ENCODE results near the gene RFNG. TPM values are rescaled to one million over a fixed set of nuclear protein-coding genes. Genes with fewer than 3 reads are reported as not detected.
"Not testable (repeated sequence)": the region's sequence is repeated elsewhere in the genome, so short reads cannot be mapped to it uniquely, and the experiment has no call there.

Gene RFNG
- total RNA-seq, 1 donor from 2014 or later = 72.3 TPM

DNA sequence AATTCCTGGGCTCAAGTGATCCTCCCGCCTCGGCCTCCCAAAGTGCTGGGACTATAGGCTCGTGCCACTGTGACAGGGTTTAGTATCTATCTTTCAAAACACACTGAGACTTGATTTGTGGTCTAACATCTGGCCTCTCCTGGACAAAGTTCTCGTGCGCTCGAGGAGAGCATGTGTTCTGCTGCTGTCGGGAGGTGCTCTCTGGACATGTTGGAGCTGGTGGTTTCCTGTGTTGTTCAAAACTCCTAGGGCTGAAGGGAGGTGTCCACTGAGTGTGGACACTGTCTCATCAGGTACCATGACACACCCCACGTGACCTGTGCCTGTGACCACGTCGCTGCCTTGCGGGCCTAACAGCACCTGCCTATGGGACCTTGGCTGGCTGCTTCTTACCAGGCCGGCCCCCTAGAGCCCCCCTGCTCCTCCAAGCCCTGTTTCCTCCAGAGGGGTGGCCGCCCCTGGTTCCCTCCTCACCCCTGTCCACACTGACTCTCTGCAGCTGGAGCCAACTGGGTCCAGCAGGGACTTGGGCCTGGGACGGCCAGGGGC is 5.6 kb downstream of the RFNG start:
- Histone ChIP-seq H3K4me3 (ENCODE audit: low read depth, low read length) (no peak overlapping the region), H3K27me3 (ENCODE audit: control insufficient read depth, insufficient read depth, low read length) (no peaks in the 10 kb centered on the region), H3K36me3 (ENCODE audit: control insufficient read depth, insufficient read depth, low read length) (peaks cover 3% of the 10 kb centered on the region)
- TF ChIP-seq, protein P1, sequence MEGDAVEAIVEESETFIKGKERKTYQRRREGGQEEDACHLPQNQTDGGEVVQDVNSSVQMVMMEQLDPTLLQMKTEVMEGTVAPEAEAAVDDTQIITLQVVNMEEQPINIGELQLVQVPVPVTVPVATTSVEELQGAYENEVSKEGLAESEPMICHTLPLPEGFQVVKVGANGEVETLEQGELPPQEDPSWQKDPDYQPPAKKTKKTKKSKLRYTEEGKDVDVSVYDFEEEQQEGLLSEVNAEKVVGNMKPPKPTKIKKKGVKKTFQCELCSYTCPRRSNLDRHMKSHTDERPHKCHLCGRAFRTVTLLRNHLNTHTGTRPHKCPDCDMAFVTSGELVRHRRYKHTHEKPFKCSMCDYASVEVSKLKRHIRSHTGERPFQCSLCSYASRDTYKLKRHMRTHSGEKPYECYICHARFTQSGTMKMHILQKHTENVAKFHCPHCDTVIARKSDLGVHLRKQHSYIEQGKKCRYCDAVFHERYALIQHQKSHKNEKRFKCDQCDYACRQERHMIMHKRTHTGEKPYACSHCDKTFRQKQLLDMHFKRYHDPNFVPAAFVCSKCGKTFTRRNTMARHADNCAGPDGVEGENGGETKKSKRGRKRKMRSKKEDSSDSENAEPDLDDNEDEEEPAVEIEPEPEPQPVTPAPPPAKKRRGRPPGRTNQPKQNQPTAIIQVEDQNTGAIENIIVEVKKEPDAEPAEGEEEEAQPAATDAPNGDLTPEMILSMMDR (IDR thresholded peaks at IDR 0.05; ENCODE audit: insufficient read depth, low read length, poor library complexity, severe bottlenecking) = no peak
- DNase-seq (ENCODE audit: low read depth) = no peak

DNA sequence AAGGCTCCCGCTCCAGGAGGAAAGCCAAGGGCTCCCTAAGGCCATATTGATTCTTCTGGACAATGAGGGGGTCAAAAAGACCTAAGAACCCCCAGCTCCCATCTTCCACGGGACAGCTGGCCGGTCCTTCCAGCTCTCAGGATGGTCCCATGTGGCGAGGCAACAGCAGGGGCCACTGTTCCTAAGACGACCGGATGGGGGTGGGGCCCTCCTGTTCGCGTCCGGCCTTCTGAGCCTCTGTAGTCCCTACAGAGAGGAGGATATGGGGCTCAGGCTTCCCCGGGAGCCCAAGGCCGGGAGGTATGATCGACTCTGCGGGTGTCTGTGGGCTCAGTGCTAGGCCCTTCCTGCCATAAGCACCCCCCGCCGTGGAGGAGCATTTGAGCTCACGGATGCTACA is 8.1 kb downstream of the RFNG start:
- no peak for DNase-seq (ENCODE audit: low read depth)
- no peak overlapping the region for H3K4me3 ChIP-seq (ENCODE audit: low read depth, low read length)
- H3K27me3 ChIP-seq (ENCODE audit: control insufficient read depth, insufficient read depth, low read length) = no peaks in the 10 kb centered on the region
- peaks cover 1% of the 10 kb centered on the region for H3K36me3 ChIP-seq (ENCODE audit: control insufficient read depth, insufficient read depth, low read length)
- TF ChIP-seq, protein P1 (IDR thresholded peaks at IDR 0.05; ENCODE audit: insufficient read depth, low read length, poor library complexity, severe bottlenecking) = no peak

DNA sequence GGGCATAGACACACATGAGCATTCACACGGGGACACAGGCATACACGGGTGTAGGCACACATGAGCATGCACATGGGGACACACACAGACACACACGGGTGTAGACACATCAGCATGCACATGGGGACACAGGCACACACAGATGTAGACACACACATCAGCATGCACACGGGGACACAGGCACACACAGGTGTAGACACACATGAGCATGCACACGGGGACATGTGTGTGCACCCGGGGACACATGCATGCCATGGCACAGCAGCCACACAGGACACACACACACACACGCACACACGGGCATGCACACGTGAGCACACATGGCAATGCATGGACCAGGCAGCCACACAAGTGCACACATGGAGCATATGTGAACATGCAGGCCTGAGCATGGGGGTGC is 9.0 kb downstream of the RFNG start:
- H3K4me3 ChIP-seq (ENCODE audit: low read depth, low read length) = no peak overlapping the region
- TF ChIP-seq, protein P1 (IDR thresholded peaks at IDR 0.05; ENCODE audit: insufficient read depth, low read length, poor library complexity, severe bottlenecking) = no peak
- no peaks in the 10 kb centered on the region for H3K36me3 ChIP-seq (ENCODE audit: control insufficient read depth, insufficient read depth, low read length)
- H3K27me3 ChIP-seq (ENCODE audit: control insufficient read depth, insufficient read depth, low read length) = no peaks in the 10 kb centered on the region
- no peak for DNase-seq (ENCODE audit: low read depth)

DNA sequence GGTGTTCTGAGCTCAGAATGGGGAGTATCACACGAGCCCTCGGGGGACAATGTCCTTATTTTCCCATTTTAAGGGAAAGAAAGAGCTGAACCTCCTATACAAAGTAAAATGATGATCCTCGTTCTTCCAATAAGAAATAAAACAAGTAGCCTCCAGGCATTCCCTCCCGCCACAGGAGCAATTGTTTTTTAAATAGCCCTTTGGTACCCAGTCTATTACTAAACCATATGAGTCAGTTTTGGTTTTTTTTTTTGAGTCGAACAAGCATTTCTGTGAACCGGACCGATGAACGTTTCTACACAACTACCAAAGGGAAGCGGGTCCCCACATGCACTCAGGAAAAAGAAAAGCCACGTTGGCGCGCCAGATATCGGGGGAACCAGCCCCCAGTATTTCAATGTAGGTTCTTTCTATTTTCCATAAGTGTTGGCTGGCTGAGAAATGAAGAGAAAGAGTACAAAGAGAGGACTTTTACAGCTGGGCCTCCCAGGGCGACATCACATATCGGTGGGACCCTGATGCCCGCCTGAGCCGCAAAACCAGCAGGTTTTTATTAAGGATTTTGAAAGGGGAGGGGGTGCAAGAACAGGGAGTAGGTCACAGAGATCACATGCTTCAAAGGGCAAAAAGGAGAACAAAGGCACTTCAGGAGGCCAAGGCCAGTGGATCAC is 10.3 kb downstream of the RFNG start:
- Histone ChIP-seq H3K27me3 (ENCODE audit: control insufficient read depth, insufficient read depth, low read length) (no peaks in the 10 kb centered on the region), H3K4me3 (ENCODE audit: low read depth, low read length) (no peak overlapping the region), H3K36me3 (ENCODE audit: control insufficient read depth, insufficient read depth, low read length) (no peaks in the 10 kb centered on the region)
- TF ChIP-seq, protein P1 (IDR thresholded peaks at IDR 0.05; ENCODE audit: insufficient read depth, low read length, poor library complexity, severe bottlenecking) = no peak
- no peak for DNase-seq (ENCODE audit: low read depth)

DNA sequence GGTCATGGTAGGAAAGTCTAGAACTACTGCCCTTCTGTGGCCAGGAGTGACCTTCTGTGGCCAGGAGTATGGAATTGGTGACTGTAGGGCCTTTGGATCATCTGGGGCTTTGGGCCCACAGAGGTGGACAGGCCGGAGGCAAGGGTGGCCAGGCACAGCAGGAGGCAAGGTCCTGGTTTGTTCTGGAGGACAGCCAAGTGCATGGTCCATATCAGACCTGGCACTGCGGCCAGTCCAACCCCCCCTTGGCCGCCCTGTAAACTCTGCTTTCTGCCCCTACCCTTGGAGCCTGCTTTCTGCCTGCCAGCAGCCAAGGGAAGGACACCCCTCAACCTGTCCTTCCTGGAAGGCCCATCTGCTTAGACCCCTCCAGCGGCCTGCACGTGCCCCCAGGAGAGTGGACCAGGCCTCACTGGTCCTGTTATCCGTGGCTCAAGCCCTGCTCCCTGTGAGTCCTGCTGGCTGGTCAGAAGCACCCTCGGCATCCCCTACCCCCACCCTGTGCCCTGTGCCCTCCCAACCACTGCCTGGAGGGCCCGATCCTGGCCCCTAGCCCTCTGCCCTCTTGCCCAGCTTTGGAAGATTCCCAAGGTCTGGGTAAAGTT is 11.8 kb downstream of the RFNG start:
- TF ChIP-seq, protein P1 (IDR thresholded peaks at IDR 0.05; ENCODE audit: insufficient read depth, low read length, poor library complexity, severe bottlenecking) = no peak
- Histone ChIP-seq H3K27me3 (ENCODE audit: control insufficient read depth, insufficient read depth, low read length) (no peaks in the 10 kb centered on the region), H3K36me3 (ENCODE audit: control insufficient read depth, insufficient read depth, low read length) (no peaks in the 10 kb centered on the region), H3K4me3 (ENCODE audit: low read depth, low read length) (no peak overlapping the region)
- DNase-seq (ENCODE audit: low read depth) = no peak

DNA sequence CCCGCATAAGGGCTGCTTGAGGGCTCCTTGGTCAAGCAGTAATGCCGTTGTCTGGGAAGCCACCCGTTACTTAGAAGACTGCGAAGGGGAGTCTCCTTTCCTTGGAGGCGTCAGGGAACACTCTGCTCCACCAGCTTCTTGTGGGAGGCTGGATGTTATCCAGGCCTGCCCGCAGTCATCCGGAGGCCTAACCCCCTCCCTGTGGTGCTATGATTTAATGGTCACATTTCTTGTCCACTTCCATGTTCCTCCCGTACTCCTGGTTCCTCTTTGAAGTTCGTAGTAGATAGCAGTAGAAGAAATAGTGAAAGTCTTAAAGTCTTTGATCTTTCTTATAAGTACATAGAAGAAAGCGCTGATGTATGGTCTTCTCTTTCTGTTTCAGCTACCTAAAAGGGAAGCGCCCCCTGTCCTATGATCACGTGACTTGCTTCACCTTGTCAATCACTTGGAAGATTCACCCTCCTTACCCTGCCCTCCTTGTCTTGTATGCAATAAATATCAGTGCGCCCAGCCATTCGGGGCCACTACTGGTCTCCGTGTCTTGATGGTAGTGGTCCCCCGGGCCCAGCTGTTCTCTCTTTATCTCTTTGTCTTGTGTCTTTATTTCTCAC is 12.7 kb downstream of the RFNG start:
- not testable (repeated sequence) for H3K4me3 ChIP-seq (ENCODE audit: low read depth, low read length); H3K36me3 ChIP-seq (ENCODE audit: control insufficient read depth, insufficient read depth, low read length); DNase-seq (ENCODE audit: low read depth)

More for the DNA sequence above, 12.7 kb downstream of the RFNG start:
- H3K27me3 ChIP-seq (ENCODE audit: control insufficient read depth, insufficient read depth, low read length) = not testable (repeated sequence)
